Heart left ventricle (tissue), 16 donors: ENCODE results near the gene OPCML. TPM values are rescaled to one million over a fixed set of nuclear protein-coding genes. Genes with fewer than 3 reads are reported as not detected.

Source experiments
- ATAC-seq, 4 donors: fragments of 200-7000 bp; cut with Tn5 transposase; one replicate each; pipeline ENCODE4 v1.9.1; 2020 to 2022; ENCODE audit warnings: moderate library complexity in 4 of 4, mild to moderate bottlenecking in 3 of 4, moderate number of reproducible peaks in 1 of 4
- DNase-seq, 5 donors: peaks; one replicate each; pipeline ENCODE4 v3.0.0-alpha.2; 2020
- H3K27ac ChIP-seq, 12 donors: fragments of 200-600 bp; sonication (generic) in 4 of 12; one replicate each; pipeline versions ENCODE4 v1.5.0 to v1.8.0; 2016 to 2022; ENCODE audit warnings: mild to moderate bottlenecking in 2 of 12
- H3K27me3 ChIP-seq, 9 donors: fragments of 200-600 bp; sonication (generic) in 2 of 9; one replicate each; pipeline versions ENCODE4 v1.5.1 to v1.8.0; 2016 to 2022; ENCODE audit warnings: mild to moderate bottlenecking in 3 of 9
- H3K36me3 ChIP-seq, 9 donors: fragments of 200-600 bp; sonication (generic) in 2 of 9; one replicate each; pipeline versions ENCODE4 v1.5.0 to v1.8.0; 2018 to 2022; ENCODE audit warnings: mild to moderate bottlenecking in 2 of 9
- H3K4me1 ChIP-seq, 12 donors: fragments of 200-600 bp; sonication (generic) in 4 of 12; one replicate each; pipeline versions ENCODE4 v1.5.0 to v1.8.0; 2016 to 2022; ENCODE audit warnings: mild to moderate bottlenecking in 3 of 12
- H3K4me3 ChIP-seq, 12 donors: fragments of 200-600 bp; sonication (generic) in 4 of 12; one replicate each; pipeline versions ENCODE4 v1.5.0 to v1.8.0; 2017 to 2022; ENCODE audit warnings: mild to moderate bottlenecking in 9 of 12, moderate library complexity in 4 of 12
- H3K9me3 ChIP-seq, 12 donors: fragments of 200-600 bp; sonication (generic) in 4 of 12; one replicate each; pipeline versions ENCODE4 v1.5.0 to v1.8.0; 2016 to 2022; ENCODE audit warnings: mild to moderate bottlenecking in 1 of 12
- POLR2A ChIP-seq, 2 donors: fragments of 450-650 bp; IDR thresholded peaks; one replicate each; pipeline ENCODE4 v1.6.1; 2017; ENCODE audit warnings: antibody characterized with exemption in 2 of 2, mild to moderate bottlenecking in 2 of 2, moderate library complexity in 2 of 2
- WGBS, 4 donors: extraction: QIAGEN DNeasy Blood & Tissue Kit in 2 of 4; methylation state at CpG; one replicate each; pipeline versions ENCODE4 v1.1.5 to v1.1.7; 2013 to 2018; 5-methylcytosine and 5-hydroxymethylcytosine counted together
- intact Hi-C, 10 donors: fragments of 100-400 bp; cut with DNase I; formaldehyde crosslinking; loops; one replicate each; pipeline versions ENCODE4 v1.11.1 to v1.14.2; 2022
- polyA plus RNA-seq, 2 donors: library from polyadenylated mRNA; stranded (reverse); fragments of 200-250 nt; gene quantifications; one replicate each; pipeline ENCODE4 v1.2.3, GENCODE V29; 2013
- total RNA-seq, 9 donors: library from RNA; depleted of rRNA in 2 of 9; stranded (reverse); fragments of >200 nt in 2 of 9; fragmentation: NEBNext Ultra II Directional in 3 of 9; extraction: Animal tissue kit (Norgen Biotek cat#: 25700) in 3 of 9; gene quantifications; one replicate each; pipeline versions ENCODE4 v1.1.0 to v1.2.4, GENCODE V29; 2016 to 2023
- TF ChIP-seq, protein P1 (sequence below), 12 donors: fragments of 200-600 bp; sonication (generic) in 4 of 12; IDR thresholded peaks; one replicate each; pipeline versions ENCODE4 v1.5.0 to v1.8.0; 2018 to 2022; ENCODE audit warnings: antibody characterized with exemption in 12 of 12, mild to moderate bottlenecking in 5 of 12
- donor health status: ischemic (EF 13 %, LVEDD 7.1; RV severe dilation, severe dysfunction).
- donor health status: healthy with polysubstance abuse.
- donor health status: DM: no; HTN: yes; CAD: no.
- donor health status: DM: no; HTN: no; CAD: no.
- donor health status: ischemic (EF 25% LVEDD 6.9; RV normal size, moderate dysfunction).
- donor health status: ischemic (EF 25% LVEDD 5.7; RV mildly dilated, moderate dysfunction).
- donor health status: healthy.
- donor health status: DM: yes; HTN: yes; CAD: no.
- donor health status: ischemic (EF 35%, LVEDD 5.7; RV mildly dilated, moderate dysfunction).
- donor health status: nonischemic (EF 11% LVEDD 7.7; RV severe dilation, severe dysfunction).
- donor health status: DM: yes; HTN: yes; CAD: no.
- donor health status: PGD.
- donor health status: ischemic (EF 29% LVEDD 5.4; RV normal size, mild dysfunction).
- donor health status: nonischemic (EF 23%, LVEDD 6.1; RV moderate dilation, normal function).

OPCML gene
- total and polyA plus RNA-seq, 11 donors, result 0.04 to 1.3 (median 0.23) TPM; not detected in 3

DNA sequence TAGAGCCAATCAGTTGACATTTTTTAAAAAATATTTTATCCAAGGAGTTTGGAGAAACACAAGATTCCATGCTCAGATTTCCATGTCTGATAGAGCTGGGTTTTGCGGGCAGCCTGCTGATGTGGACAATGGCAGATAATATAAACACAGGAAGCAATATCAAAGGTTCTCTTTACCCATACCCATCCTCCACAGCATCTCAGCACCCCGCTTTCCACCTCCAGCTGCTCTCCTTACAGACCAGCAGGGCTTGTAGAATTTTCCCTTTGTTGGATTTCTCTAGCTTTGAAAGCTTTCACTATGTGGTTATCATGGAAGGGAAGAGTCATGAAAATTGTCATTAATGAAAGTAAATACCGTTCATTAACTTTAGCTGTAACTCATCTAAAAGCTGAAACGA lies 746.4 kb downstream of the OPCML start:
- no peak for ATAC-seq
- no peaks in the 10 kb centered on the region for H3K36me3 ChIP-seq
- no peaks in the 10 kb centered on the region for H3K4me1 ChIP-seq
- H3K27ac ChIP-seq, result no peak overlapping the region
- intact Hi-C loops, result no loop called here
- TF ChIP-seq, protein P1, sequence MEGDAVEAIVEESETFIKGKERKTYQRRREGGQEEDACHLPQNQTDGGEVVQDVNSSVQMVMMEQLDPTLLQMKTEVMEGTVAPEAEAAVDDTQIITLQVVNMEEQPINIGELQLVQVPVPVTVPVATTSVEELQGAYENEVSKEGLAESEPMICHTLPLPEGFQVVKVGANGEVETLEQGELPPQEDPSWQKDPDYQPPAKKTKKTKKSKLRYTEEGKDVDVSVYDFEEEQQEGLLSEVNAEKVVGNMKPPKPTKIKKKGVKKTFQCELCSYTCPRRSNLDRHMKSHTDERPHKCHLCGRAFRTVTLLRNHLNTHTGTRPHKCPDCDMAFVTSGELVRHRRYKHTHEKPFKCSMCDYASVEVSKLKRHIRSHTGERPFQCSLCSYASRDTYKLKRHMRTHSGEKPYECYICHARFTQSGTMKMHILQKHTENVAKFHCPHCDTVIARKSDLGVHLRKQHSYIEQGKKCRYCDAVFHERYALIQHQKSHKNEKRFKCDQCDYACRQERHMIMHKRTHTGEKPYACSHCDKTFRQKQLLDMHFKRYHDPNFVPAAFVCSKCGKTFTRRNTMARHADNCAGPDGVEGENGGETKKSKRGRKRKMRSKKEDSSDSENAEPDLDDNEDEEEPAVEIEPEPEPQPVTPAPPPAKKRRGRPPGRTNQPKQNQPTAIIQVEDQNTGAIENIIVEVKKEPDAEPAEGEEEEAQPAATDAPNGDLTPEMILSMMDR (IDR thresholded peaks at IDR 0.05), result no peak
- TF ChIP-seq POLR2A (IDR thresholded peaks at IDR 0.05), result no peak
- H3K27me3 ChIP-seq, result no peaks in the 10 kb centered on the region
- WGBS, 4 donors, result 75 to 83% (median 82%) methylated on average over 4 of the region's 4 CpGs
- H3K4me3 ChIP-seq, result no peak overlapping the region
- no peaks in the 10 kb centered on the region for H3K9me3 ChIP-seq
- no peak for DNase-seq

- Histone ChIP-seq H3K4me1 (no peaks in the 10 kb centered on the region), H3K36me3 (no peaks in the 10 kb centered on the region), H3K27me3 (no peaks in the 10 kb centered on the region), H3K4me3 (no peak overlapping the region), H3K9me3 (no peaks in the 10 kb centered on the region), H3K27ac (no peak overlapping the region)
- ATAC-seq, result peak; percentile 26 to 90 (median 74)
- DNase-seq, result peak in 2 of 5 donors; percentile 47 to 51
- intact Hi-C loops, result no loop called here
- TF ChIP-seq, protein P1 (IDR thresholded peaks at IDR 0.05), result no peak
- no peak for TF ChIP-seq POLR2A (IDR thresholded peaks at IDR 0.05)
- WGBS, 4 donors, result 47 to 71% (median 49%) methylated on average over 5 of the region's 5 CpGs
These were observed 747.9 kb downstream of the OPCML start for GRCh38 chr11:132784441-132784840.

DNA sequence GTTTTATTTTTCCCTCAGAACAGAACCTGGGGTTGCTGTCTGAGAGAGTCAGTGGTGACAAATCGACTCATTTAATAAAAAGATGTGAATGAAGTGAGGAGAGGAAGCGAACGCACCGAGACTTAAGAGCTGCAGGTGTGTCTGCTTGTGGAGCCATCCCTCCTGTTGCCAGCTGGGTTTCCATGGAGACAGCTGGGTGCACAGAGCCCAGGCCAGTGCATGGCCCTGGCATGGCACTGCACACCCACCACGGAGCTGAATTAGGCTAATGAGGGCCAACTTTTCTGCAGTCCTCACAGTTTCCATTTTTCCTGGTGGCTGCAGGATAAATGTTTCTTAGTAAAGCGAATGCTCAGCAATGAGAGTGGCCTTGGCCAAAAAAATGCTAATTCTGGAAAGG lies 750.2 kb downstream of the OPCML start:
- no peak for TF ChIP-seq POLR2A (IDR thresholded peaks at IDR 0.05)
- TF ChIP-seq, protein P1 (IDR thresholded peaks at IDR 0.05), result no peak
- no peak for ATAC-seq

GRCh38 chr11:132780046-132780445 lies 752.3 kb downstream of the OPCML start:
- no peak for DNase-seq
- H3K27ac ChIP-seq, result no peak overlapping the region
- H3K4me1 ChIP-seq, result no peaks in the 10 kb centered on the region
- WGBS, 4 donors, result 81 to 88% (median 84%) methylated on average over 5 of the region's 5 CpGs
- no peaks in the 10 kb centered on the region for H3K9me3 ChIP-seq
- intact Hi-C loops, result no loop called here
- TF ChIP-seq, protein P1 (IDR thresholded peaks at IDR 0.05), result no peak
- TF ChIP-seq POLR2A (IDR thresholded peaks at IDR 0.05), result no peak
- no peak for ATAC-seq
- no peak overlapping the region for H3K4me3 ChIP-seq
- no peaks in the 10 kb centered on the region for H3K27me3 ChIP-seq
- no peaks in the 10 kb centered on the region for H3K36me3 ChIP-seq

More for the DNA sequence above, 750.2 kb downstream of the OPCML start:
- Histone ChIP-seq H3K4me3 (no peak overlapping the region), H3K27ac (no peak overlapping the region), H3K27me3 (no peaks in the 10 kb centered on the region), H3K36me3 (no peaks in the 10 kb centered on the region), H3K4me1 (no peaks in the 10 kb centered on the region), H3K9me3 (no peaks in the 10 kb centered on the region)
- no peak for DNase-seq
- WGBS, 4 donors, result 82 to 89% (median 85%) methylated on average over 6 of the region's 6 CpGs
- intact Hi-C loops, result no loop called here
